CD14-positive monocyte (primary cell): ENCODE results near the gene KRT74. TPM values are rescaled to one million over a fixed set of nuclear protein-coding genes. Genes with fewer than 3 reads are reported as not detected.

Experiments
- DNase-seq, 3 donors: peaks; one replicate each; pipeline ENCODE4 v3.0.0-alpha.2; 2011 to 2022
- H2AFZ ChIP-seq: 2 replicates; pipeline ENCODE4 v1.6.0; 2012; ENCODE audit warnings: mild to moderate bottlenecking, low read depth, low read length, inconsistent platforms; ENCODE audit not compliant: insufficient read depth, poor library complexity, severe bottlenecking
- H3K27ac ChIP-seq, 2 donors: 1 replicate in 1 of 2; 2 replicates in 1 of 2; pipeline ENCODE4 v1.5.1; 2012 to 2013; ENCODE audit warnings: low read length in 2 of 2, control low read depth in 1 of 2, inconsistent platforms in 1 of 2, low read depth in 1 of 2, mild to moderate bottlenecking in 1 of 2
- H3K27me3 ChIP-seq, 2 donors: one replicate each; pipeline versions ENCODE4 v1.6.0 to v1.6.1; 2011 to 2013; ENCODE audit warnings: low read length in 2 of 2; ENCODE audit not compliant: control insufficient read depth in 2 of 2, insufficient read depth in 2 of 2
- H3K36me3 ChIP-seq, 2 donors: replicated peaks in 1 of 2; 1 replicate in 1 of 2; 2 replicates in 1 of 2; pipeline versions ENCODE4 v1.5.1 to v1.6.1; 2012 to 2013; ENCODE audit warnings: low read length in 2 of 2, control low read depth in 1 of 2, inconsistent platforms in 1 of 2, mild to moderate bottlenecking in 1 of 2; ENCODE audit not compliant: insufficient read depth in 2 of 2, control insufficient read depth in 1 of 2
- H3K4me1 ChIP-seq, 2 donors: 1 replicate in 1 of 2; 2 replicates in 1 of 2; pipeline versions ENCODE4 v1.5.1 to v1.6.1; 2012 to 2013; ENCODE audit warnings: low read length in 2 of 2, control low read depth in 1 of 2, inconsistent platforms in 1 of 2, mild to moderate bottlenecking in 1 of 2, moderate library complexity in 1 of 2; ENCODE audit not compliant: insufficient read depth in 2 of 2, control insufficient read depth in 1 of 2
- H3K4me2 ChIP-seq: replicated peaks from 2 replicates; pipeline ENCODE3; 2012; ENCODE audit warnings: low read length, moderate library complexity, mild to moderate bottlenecking; ENCODE audit not compliant: poor library complexity, severe bottlenecking; ENCODE audit errors: extremely low read depth
- H3K4me3 ChIP-seq, 3 experiments: fragments of 200-600 bp in 1 of 3; sonication (generic) in 1 of 3; replicated peaks in 1 of 3; 1 replicate in 2 of 3; 2 replicates in 1 of 3; pipeline ENCODE4 v1.5.1; 2011 to 2013; ENCODE audit warnings: low read length in 3 of 3, mild to moderate bottlenecking in 3 of 3, control low read depth in 2 of 3, low read depth in 2 of 3, inconsistent platforms in 1 of 3, moderate library complexity in 1 of 3
- H3K79me2 ChIP-seq: 2 replicates; pipeline ENCODE4 v1.6.0; 2012; ENCODE audit warnings: mild to moderate bottlenecking, control low read depth, inconsistent platforms, low read length, moderate library complexity; ENCODE audit not compliant: insufficient read depth
- H3K9ac ChIP-seq: 2 replicates; pipeline ENCODE4 v1.6.0; 2017; ENCODE audit warnings: low read length, mild to moderate bottlenecking; ENCODE audit not compliant: insufficient read depth, poor library complexity, severe bottlenecking
- H3K9me3 ChIP-seq, 2 donors: replicated peaks in 1 of 2; 1 replicate in 1 of 2; 2 replicates in 1 of 2; pipeline versions ENCODE4 v1.5.1 to v1.6.1; 2012 to 2013; ENCODE audit warnings: low read length in 2 of 2, control low read depth in 1 of 2; ENCODE audit not compliant: control insufficient read depth in 1 of 2, insufficient read depth in 1 of 2
- H4K20me1 ChIP-seq: 2 replicates; pipeline ENCODE4 v1.6.0; 2012; ENCODE audit warnings: mild to moderate bottlenecking, low read length, control low read depth, moderate library complexity; ENCODE audit not compliant: insufficient read depth
- H3K27ac Mint-ChIP-seq, 7 donors: one replicate each; pipeline ENCODE4 v1.8.0; 2020; ENCODE audit warnings: mild to moderate bottlenecking in 7 of 7, mixed read lengths in 7 of 7, moderate library complexity in 6 of 7, inconsistent platforms in 2 of 7
- H3K27me3 Mint-ChIP-seq, 3 donors: one replicate each; pipeline ENCODE4 v1.8.0; 2021 to 2022; ENCODE audit warnings: low read depth in 3 of 3, mild to moderate bottlenecking in 3 of 3, mixed read lengths in 3 of 3, moderate library complexity in 3 of 3, inconsistent platforms in 1 of 3
- H3K36me3 Mint-ChIP-seq, 2 donors: one replicate each; pipeline ENCODE4 v1.8.0; 2020; ENCODE audit warnings: mixed read lengths in 2 of 2, inconsistent platforms in 1 of 2, mild to moderate bottlenecking in 1 of 2
- H3K4me1 Mint-ChIP-seq: one replicate; pipeline ENCODE4 v1.8.0; 2020; ENCODE audit warnings: mild to moderate bottlenecking, mixed read lengths
- H3K4me3 Mint-ChIP-seq, 2 donors: one replicate each; pipeline ENCODE4 v1.8.0; 2020; ENCODE audit warnings: mild to moderate bottlenecking in 2 of 2, mixed read lengths in 2 of 2, moderate library complexity in 1 of 2
- H3K9me3 Mint-ChIP-seq, 7 donors: one replicate each; pipeline ENCODE4 v1.8.0; 2020 to 2022; ENCODE audit warnings: mixed read lengths in 7 of 7, mild to moderate bottlenecking in 6 of 7, moderate library complexity in 6 of 7, inconsistent platforms in 2 of 7
- CTCF ChIP-seq: fragments of 200-600 bp; IDR thresholded peaks from one replicate; pipeline ENCODE4 v1.8.0; 2022; ENCODE audit warnings: antibody characterized with exemption, mild to moderate bottlenecking
- WGBS: methylation state at CpG from one replicate; pipeline ENCODE4 v1.1.5; 2013; ENCODE audit warnings: missing lambda C conversion rate; ENCODE audit not compliant: insufficient coverage; 5-methylcytosine and 5-hydroxymethylcytosine counted together
- intact Hi-C, 2 donors: fragments of 100-400 bp; cut with micrococcal nuclease; formaldehyde crosslinking; loops; one replicate each; pipeline versions ENCODE4 v1.15.0 to v1.15.1; 2023
- polyA plus RNA-seq, 3 donors: library from polyadenylated mRNA; depleted of rRNA in 1 of 3; unstranded in 2 of 3; stranded (reverse) in 1 of 3; fragments of 300-500 nt in 2 of 3; fragments of >200 nt in 1 of 3; fragmentation: Illumina TruSeq in 2 of 3; gene quantifications; 1 replicate in 2 of 3; 2 replicates in 1 of 3; pipeline ENCODE4 v1.2.3, GENCODE V29; 2012 to 2021

Gene KRT74
- polyA plus RNA-seq, 3 donors: not detected

- Mint-ChIP-seq H3K4me1 (no peaks in the 10 kb centered on the region), H3K4me3 (no peak within 1 kb of the TSS), H3K27me3 (peaks cover 2 to 10% (median 9%) of the 10 kb centered on the region in 3 donors), H3K36me3 (no peaks in the 10 kb centered on the region), H3K27ac (peak within 1 kb of the TSS in 1 of 7 donors; percentile 4), H3K9me3 (peaks cover 0 to 3% (median 0%) of the 10 kb centered on the region in 7 donors)
- no peaks in the 10 kb centered on the region for H3K79me2 ChIP-seq
- H3K4me2 ChIP-seq: no peak within 1 kb of the TSS
- no peak for DNase-seq
- 95% methylated on average over 14 of the region's 14 CpGs for WGBS
- H3K27me3 ChIP-seq: no peaks in the 10 kb centered on the region
- no peak within 1 kb of the TSS for H2AFZ ChIP-seq
- no peak within 1 kb of the TSS for H3K4me3 ChIP-seq
- intact Hi-C loops: no loop called here
- no peak within 1 kb of the TSS for H3K27ac ChIP-seq
- no peaks in the 10 kb centered on the region for H3K9me3 ChIP-seq
- no peaks in the 10 kb centered on the region for H3K36me3 ChIP-seq
- H3K4me1 ChIP-seq: no peaks in the 10 kb centered on the region
- H4K20me1 ChIP-seq: no peaks in the 10 kb centered on the region
- no peak for TF ChIP-seq CTCF
- H3K9ac ChIP-seq: no peak within 1 kb of the TSS
Measured at GRCh38 chr12:52552681-52553195, 20.9 kb downstream of the KRT74 start, which contains the start of gene KRT71. Gene KRT71, minus strand, starts transcription at chr12:52553145. Its CDS starts 68 bp downstream, at chr12:52553077.

- H3K27me3 Mint-ChIP-seq: peaks cover 2 to 10% (median 9%) of the 10 kb centered on the region in 3 donors
- no peak overlapping the region for H3K9ac ChIP-seq
Measured at GRCh38 chr12:52552055-52552454, 21.6 kb downstream of the KRT74 start.

More at GRCh38 chr12:52552055-52552454, 21.6 kb downstream of the KRT74 start:
- Mint-ChIP-seq H3K4me3 (no peak overlapping the region), H3K4me1 (no peaks in the 10 kb centered on the region), H3K36me3 (no peaks in the 10 kb centered on the region), H3K27ac (no peak overlapping the region), H3K9me3 (peaks cover 0 to 3% (median 0%) of the 10 kb centered on the region in 7 donors)
- no peak overlapping the region for H3K27ac ChIP-seq
- H3K4me2 ChIP-seq: no peak overlapping the region
- DNase-seq: no peak
- H3K9me3 ChIP-seq: no peaks in the 10 kb centered on the region
- no peaks in the 10 kb centered on the region for H3K27me3 ChIP-seq
- H2AFZ ChIP-seq: no peak overlapping the region
- H3K79me2 ChIP-seq: no peaks in the 10 kb centered on the region
- no peaks in the 10 kb centered on the region for H3K4me1 ChIP-seq
- WGBS: 89% methylated on average over 5 of the region's 5 CpGs
- H3K4me3 ChIP-seq: no peak overlapping the region
- no peak for TF ChIP-seq CTCF
- no peaks in the 10 kb centered on the region for H4K20me1 ChIP-seq
- H3K36me3 ChIP-seq: no peaks in the 10 kb centered on the region
- intact Hi-C loops: no loop called here
